Superior temporal gyrus (tissue), 1 donor: ENCODE data around the gene NFE2L3.
"Not testable (repeated sequence)": the region's sequence is repeated elsewhere in the genome, so short reads cannot be mapped to it uniquely, and the experiment has no call there.

Experiments used
- DNase-seq: peaks from one replicate; pipeline ENCODE4 v3.0.0-alpha.2; 2016; ENCODE audit errors: extremely low spot score

Gene NFE2L3, protein sequence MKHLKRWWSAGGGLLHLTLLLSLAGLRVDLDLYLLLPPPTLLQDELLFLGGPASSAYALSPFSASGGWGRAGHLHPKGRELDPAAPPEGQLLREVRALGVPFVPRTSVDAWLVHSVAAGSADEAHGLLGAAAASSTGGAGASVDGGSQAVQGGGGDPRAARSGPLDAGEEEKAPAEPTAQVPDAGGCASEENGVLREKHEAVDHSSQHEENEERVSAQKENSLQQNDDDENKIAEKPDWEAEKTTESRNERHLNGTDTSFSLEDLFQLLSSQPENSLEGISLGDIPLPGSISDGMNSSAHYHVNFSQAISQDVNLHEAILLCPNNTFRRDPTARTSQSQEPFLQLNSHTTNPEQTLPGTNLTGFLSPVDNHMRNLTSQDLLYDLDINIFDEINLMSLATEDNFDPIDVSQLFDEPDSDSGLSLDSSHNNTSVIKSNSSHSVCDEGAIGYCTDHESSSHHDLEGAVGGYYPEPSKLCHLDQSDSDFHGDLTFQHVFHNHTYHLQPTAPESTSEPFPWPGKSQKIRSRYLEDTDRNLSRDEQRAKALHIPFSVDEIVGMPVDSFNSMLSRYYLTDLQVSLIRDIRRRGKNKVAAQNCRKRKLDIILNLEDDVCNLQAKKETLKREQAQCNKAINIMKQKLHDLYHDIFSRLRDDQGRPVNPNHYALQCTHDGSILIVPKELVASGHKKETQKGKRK

DNA sequence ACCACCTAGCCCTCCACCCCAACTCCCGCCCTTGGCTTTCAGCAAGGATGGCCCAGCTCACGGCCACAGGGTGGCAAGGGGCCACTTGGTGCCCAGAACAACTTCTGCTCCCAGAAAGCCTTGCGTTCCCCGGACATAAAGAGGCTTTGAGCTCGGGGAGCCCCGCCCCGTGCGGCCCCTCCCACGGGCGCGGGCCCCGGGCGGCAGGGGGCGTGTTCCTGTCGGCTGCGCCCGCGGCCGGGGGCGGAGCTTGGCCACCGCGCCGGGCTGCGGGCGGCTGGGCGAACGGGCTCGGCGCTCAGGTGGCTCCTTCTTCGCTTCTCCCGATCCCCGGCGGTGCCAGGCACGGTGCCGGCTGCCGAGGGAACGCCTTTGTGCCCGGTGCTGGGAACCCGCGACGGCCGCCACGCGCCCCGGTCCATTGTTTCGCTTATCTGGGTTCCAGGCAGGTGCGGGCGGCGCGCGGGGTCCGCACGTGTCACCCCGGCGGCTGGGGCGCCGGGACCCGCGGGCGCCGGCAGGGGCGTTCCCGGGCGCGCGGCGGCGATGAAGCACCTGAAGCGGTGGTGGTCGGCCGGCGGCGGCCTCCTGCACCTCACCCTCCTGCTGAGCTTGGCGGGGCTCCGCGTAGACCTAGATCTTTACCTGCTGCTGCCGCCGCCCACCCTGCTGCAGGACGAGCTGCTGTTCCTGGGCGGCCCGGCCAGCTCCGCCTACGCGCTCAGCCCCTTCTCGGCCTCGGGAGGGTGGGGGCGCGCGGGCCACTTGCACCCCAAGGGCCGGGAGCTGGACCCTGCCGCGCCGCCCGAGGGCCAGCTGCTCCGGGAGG, at the start of gene NFE2L3:
Gene NFE2L3, plus strand, starts transcription at position 246 of the 829 bp plus-strand sequence. Its CDS starts 301 bp downstream, at position 547.
- DNase-seq = peak; percentile 84

DNA sequence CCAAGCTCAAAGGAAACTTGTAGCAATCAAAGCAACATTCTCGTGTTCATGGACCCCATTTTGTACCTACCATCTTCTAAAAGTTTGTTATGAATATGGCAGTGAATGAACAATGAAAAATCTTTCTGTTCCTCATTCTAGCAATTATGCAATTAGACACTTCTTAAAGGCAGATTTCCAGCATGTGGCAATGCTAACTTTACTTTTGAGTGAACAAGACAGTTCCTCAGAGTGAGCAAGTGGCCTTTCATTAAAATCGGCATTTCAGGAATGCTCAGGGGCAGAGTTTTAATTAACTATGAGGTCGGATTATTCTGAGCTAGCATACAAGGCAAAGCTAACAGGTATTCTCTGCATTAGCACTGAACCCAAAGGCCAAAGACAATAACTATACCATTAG, 48.4 kb upstream of the NFE2L3 start:
- DNase-seq = no peak

- no peak for DNase-seq
These were observed 46.8 kb upstream of the NFE2L3 start for GRCh38 chr7:26105236-26105635.

DNA sequence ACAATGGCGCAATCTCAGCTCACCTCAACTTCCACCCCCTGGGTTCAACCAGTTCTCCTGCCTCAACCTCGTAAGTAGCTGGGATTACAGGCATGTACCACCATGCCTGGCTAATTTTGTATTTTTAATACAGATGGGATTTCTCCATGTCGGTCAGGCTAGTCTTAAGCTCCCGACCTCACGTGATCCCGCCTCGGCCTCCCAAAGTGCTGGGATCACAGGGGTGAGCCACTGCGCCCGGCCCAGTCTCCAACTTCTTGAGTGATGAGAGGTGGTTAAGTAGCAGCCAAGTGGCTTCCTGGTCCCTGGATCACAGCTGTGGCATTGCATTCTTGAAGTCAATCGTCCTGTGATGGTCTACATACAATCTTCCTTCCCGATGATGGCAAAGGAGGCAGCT, 46.1 kb upstream of the NFE2L3 start:
- DNase-seq = no peak

DNA sequence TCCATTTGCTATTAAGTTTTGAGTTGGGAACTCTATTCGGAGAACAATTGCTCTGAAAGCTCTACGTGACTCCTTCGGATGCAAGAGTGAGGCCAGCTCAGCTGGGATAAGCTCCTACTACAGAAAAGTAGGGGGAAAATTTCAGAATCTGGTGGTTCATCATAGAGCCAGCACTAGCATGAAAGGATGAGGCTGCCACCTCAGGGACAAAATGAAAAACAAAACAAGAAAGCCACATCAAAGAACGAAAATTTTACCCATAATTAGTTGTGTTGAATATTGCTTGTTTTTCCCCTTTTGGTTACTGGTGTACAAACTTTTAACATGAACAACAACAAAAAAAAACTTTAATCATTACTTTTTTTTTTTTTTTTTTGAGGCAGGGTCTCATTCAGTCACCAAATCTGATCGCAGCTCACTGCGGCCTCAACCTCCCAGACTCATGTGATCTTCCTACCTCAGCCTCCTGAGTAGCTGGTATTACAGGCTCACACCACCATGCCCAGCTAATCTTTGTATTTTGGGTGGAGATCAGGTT, 39.7 kb upstream of the NFE2L3 start:
- no peak for DNase-seq

GRCh38 chr7:26115650-26116049, 36.3 kb upstream of the NFE2L3 start:
- DNase-seq = no peak

DNA sequence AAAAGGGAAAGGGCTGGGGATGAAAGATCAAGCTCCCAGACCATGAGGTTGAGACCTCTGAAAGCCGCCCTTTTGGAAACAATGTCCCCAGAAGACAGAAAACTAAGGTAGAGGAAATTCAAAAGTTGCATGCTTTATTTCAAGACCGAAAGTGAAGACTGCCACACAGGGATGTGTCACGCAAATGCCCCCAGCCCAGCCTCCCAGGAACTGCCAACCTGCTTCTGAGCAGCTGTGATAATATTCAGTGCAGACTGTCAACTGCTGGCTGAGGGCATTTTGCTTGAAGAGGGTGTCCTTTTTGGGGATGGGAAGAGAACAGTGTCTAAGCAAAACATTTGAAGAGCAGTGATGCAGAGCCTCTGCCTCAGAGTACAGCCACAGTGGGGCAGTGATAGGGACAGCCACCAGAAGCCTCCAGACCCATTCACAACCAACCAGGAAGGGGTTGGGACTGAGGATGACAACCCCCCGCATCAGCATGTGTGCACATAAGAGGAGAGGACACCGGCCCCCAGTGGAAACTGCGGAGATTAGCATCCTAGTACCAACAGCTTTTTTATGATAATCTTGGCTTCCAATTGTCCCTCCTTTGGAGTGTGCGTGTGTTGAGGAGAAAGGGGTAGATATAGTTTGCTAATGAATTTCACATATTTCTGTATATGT, 34.7 kb upstream of the NFE2L3 start:
- no peak for DNase-seq

DNA sequence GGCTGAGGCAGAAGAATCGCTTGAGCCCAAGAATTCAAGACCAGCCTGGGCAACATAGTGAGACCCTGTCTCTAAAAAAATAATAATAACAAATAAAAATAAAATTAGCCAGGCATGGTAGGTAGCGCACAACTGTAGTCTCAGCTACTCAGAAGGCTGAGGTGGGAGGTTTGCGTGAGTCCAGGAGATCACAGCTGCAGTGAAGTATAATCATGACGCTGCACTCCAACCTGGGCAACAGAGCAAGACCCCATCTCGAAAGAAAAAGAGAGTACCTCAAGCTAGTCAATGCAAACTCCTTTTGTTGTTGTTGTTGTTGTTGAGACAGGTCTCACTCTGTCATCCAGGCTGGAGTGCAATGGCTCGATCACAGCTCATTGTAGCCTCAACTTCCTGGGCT, 34.0 kb upstream of the NFE2L3 start:
- no peak for DNase-seq

DNA sequence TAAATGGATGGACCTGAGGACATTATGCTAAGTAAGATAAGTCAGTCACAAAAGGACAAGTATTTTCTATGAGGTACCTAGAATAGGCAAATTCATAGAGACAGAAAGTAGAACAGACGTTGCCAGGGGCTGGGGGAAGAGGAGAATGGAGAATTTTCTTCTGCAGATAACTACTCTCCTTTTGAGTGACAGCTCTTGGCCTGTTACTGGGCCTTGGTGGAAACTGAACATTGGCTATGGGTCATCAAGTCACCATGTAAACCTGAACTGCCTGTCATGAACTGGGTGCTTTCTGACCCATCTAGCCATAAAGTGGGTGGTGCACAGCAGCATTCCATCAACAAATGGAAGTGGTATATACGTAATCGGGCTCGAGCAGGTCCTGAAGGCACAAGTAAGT, 29.3 kb upstream of the NFE2L3 start:
- no peak for DNase-seq

DNA sequence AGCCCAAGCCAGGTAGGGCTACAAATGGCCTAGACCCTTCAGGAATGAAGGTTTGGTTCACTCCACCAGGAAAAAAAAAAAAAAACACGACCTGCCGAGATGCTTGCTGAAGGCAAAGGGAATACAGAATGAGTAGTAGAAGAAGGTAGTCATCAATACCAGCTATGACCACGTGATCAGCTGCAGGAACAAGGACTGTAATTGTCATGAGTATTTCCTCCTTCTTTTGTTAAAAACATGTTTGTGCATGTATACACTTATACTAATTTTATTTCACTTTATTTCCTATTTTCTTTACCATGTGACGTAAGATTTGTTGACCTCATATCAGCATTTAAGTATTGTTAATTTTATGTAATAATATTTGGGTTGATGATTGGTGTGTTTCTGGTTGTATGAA, 27.2 kb upstream of the NFE2L3 start:
- DNase-seq = not testable (repeated sequence)

- no peak for DNase-seq
These were observed 24.6 kb upstream of the NFE2L3 start for GRCh38 chr7:26127411-26127810.

DNA sequence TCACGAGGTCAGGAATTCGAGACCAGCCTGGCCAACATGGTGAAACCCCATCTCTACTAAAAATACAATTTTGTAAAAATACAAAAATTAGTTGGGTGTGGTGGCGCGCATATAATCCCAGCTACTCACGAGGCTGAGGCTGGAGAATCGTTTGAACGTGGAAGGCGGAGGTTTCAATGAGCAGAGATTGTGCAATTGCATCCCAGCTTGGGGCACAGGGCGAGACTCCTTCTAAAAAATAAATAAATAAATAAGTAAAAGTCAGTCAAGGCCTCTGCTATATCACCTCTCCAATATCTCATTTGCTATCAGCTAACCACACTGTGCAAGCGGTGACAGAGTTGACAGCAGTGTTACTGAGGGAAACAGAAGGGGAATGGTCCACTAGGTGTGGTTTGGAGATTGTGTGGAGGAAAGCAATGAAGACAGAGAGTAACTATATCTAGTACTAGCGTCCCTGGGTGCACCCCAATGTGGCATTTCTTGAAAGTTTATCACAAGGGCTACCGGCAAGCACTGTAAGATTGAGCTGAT, 20.9 kb upstream of the NFE2L3 start:
- no peak for DNase-seq

DNA sequence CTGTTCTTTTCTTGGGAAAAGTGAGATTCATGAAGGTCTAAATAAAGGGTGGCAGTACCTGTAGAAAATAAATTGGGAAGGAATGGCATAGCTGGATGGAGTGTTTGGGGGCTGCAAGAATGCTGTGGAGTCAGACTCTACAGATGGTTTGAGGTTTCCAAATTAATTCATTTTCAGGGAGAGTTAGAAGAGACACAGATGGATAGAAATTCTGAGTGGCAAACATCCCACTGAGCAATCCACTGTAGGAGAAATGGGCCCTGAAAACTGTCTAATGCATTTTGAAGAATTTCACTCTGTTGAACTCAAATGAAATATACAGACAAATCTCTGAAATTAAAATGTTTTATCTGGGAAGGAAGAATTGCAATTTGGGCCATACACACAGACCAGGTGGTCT, 16.9 kb upstream of the NFE2L3 start:
- no peak for DNase-seq

DNA sequence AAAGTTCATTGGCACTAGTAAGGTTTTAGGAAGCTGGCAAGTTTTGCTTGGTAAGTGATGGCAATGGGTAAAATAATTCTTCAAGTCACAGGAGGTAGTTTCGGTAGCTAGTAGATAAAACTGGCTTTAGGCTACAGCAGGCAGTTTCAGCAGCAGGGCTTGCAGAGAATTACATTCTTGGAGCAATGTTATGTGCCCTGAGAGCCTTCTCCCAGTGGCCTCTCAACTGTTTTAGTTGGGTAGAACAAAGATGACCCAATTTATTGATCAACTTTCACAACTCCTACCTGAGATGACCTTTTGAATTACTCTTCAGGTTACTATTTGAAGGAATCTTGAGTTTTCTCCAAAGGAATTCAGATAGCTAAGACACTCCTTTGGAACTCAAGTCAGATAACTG, 16.4 kb upstream of the NFE2L3 start:
- DNase-seq = no peak

DNA sequence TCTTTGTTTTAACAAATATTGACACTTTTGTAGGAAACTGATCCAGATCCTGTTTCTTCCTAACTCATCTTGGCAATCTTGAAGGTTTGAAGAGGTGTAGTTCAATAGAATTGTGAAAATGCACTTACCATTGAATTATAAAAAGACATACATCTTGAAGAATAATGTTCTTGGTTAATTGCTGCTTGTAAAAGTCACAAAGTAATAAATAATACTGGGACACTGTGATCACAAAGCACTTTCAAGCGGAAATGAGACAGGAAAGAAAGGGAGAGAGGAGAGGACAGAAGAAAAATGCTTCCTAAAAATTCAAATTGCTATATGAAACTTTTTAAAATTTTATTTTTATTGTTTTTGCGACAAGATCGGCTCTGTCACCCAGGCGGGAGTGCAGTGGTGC, 15.2 kb upstream of the NFE2L3 start:
- DNase-seq = no peak

- DNase-seq = no peak
These were observed 11.6 kb upstream of the NFE2L3 start for GRCh38 chr7:26140380-26140779.

- DNase-seq = no peak
These were observed 10.9 kb upstream of the NFE2L3 start for GRCh38 chr7:26141077-26141476.

DNA sequence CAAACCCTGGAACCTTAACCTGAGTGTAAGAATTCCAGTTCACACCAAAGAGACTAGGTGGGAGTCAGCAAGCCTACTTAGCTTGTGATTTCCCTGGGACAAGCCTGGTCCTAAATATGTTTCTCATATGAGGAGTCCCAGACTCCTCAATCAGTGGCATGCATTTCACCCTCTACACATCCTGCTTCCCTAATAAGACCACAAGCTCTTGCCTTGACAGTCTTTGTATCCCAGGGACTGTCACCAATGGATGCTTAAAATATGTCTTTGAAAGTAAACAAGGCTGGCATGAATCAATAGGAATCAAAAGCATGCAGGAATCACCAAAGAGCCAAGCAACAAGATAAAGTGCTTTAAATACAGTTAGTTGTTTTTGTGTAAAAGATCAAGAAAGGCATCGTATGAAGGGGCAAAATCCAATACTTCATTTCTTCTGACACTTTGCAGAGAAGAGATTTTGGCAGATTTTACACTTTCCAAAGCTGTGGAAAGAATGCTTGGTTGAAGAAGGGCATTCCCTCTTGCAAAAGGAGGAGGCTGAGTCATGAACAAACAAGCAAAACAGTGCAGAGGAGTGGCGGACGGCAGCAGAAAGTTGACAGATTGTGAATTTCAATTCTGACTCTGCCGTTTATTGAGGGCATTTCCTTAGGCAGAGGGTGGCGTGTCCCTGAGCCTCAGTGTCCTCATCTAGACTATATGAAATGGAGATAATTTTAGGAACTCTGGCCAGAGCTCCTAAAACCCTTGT, 8.5 kb upstream of the NFE2L3 start:
- no peak for DNase-seq

GRCh38 chr7:26144184-26145080, 7.6 kb upstream of the NFE2L3 start:
- no peak for DNase-seq

- no peak for DNase-seq
These were observed 6.8 kb upstream of the NFE2L3 start for GRCh38 chr7:26145238-26145637.
